Measurements from ENCODE around the gene CCDC78.
A peak's percentile ranks its signal among the peaks of the same experiment; 100 is the strongest.

Gene CCDC78

GRCh38 chr16:676913-677312 lies 49.3 kb downstream of the CCDC78 start:
- Histone ChIP-seq H3K27ac (no peak overlapping the region), H3K4me1 (peaks cover 13 to 35% (median 29%) of the 10 kb centered on the region in 10 experiments), H3K4me3 (no peak overlapping the region), H3K9me3 (replicated peaks in 1 of 11) (no peaks in the 10 kb centered on the region), H3K9ac (no peak overlapping the region), H3K4me2 (no peak overlapping the region), H4K20me1 (peaks cover 47 to 90% (median 73%) of the 10 kb centered on the region in 11 experiments; a peak in 21 of 22 replicates), H3K27me3 (peaks cover 12 to 29% (median 17%) of the 10 kb centered on the region in 11 experiments), H3K36me3 (peaks cover 31 to 38% (median 34%) of the 10 kb centered on the region in 11 experiments)
- TF ChIP-seq Cebpa-rat (IDR thresholded peaks at IDR 0.05), result no peak

GRCh38 chr16:676565-676902 lies 49.7 kb downstream of the CCDC78 start:
- Histone ChIP-seq H3K27ac (no peak overlapping the region), H3K36me3 (peaks cover 29 to 37% (median 33%) of the 10 kb centered on the region in 11 experiments), H3K9me3 (replicated peaks in 1 of 11) (no peaks in the 10 kb centered on the region), H3K9ac (no peak overlapping the region), H3K4me2 (no peak overlapping the region), H4K20me1 (peaks cover 43 to 89% (median 71%) of the 10 kb centered on the region in 11 experiments; a peak in 21 of 22 replicates), H3K4me3 (no peak overlapping the region), H3K27me3 (peaks cover 12 to 29% (median 17%) of the 10 kb centered on the region in 11 experiments), H3K4me1 (peaks cover 9 to 32% (median 25%) of the 10 kb centered on the region in 10 experiments)
- no peak for TF ChIP-seq Cebpa-rat (IDR thresholded peaks at IDR 0.05)

- TF ChIP-seq Cebpa-rat (IDR thresholded peaks at IDR 0.05), result no peak
- peaks cover 4 to 26% (median 20%) of the 10 kb centered on the region in 10 experiments for H3K4me1 ChIP-seq
- no peak overlapping the region for H3K9ac ChIP-seq
- no peak overlapping the region for H3K27ac ChIP-seq
- peaks cover 38 to 89% (median 70%) of the 10 kb centered on the region in 11 experiments; a peak in 21 of 22 replicates for H4K20me1 ChIP-seq
- peaks cover 12 to 29% (median 17%) of the 10 kb centered on the region in 11 experiments for H3K27me3 ChIP-seq
- H3K36me3 ChIP-seq, result peaks cover 32 to 38% (median 35%) of the 10 kb centered on the region in 11 experiments
- no peak overlapping the region for H3K4me3 ChIP-seq
- H3K9me3 ChIP-seq (replicated peaks in 1 of 11), result no peaks in the 10 kb centered on the region
- no peak overlapping the region for H3K4me2 ChIP-seq
Observed at GRCh38 chr16:675884-676564, 50.2 kb downstream of the CCDC78 start.

GRCh38 chr16:674968-675883 lies 51.0 kb downstream of the CCDC78 start, which contains the start of gene RHBDL1:
Gene RHBDL1 (plus strand): TSS chr16:675671. CDS start chr16:675791, 120 bp downstream.
- Histone ChIP-seq H3K9me3 (replicated peaks in 1 of 11) (no peaks in the 10 kb centered on the region), H3K27ac (no peak within 1 kb of the TSS), H3K4me2 (peak within 1 kb of the TSS in 8 of 11 experiments; percentile 15 to 48 (median 36); a peak in 14 of 22 replicates), H3K4me1 (peaks cover 0 to 27% (median 18%) of the 10 kb centered on the region in 10 experiments; a peak in 16 of 20 replicates), H3K4me3 (no peak within 1 kb of the TSS), H3K27me3 (peaks cover 12 to 29% (median 17%) of the 10 kb centered on the region in 11 experiments), H3K36me3 (peaks cover 40 to 46% (median 43%) of the 10 kb centered on the region in 11 experiments), H3K9ac (peak within 1 kb of the TSS in 2 of 11 experiments; percentile 8 to 17; a peak in 2 of 22 replicates), H4K20me1 (peaks cover 34 to 89% (median 72%) of the 10 kb centered on the region in 11 experiments; a peak in 21 of 22 replicates)
- no peak for TF ChIP-seq Cebpa-rat (IDR thresholded peaks at IDR 0.05)

- H3K9me3 ChIP-seq (replicated peaks in 1 of 11), result no peaks in the 10 kb centered on the region
- no peak for TF ChIP-seq Cebpa-rat (IDR thresholded peaks at IDR 0.05)
- H3K4me1 ChIP-seq, result peaks cover 5 to 34% (median 23%) of the 10 kb centered on the region in 10 experiments; a peak in 19 of 20 replicates
- H3K27ac ChIP-seq, result no peak overlapping the region
- H3K4me2 ChIP-seq, result peak overlapping the region in 7 of 11 experiments; percentile 21 to 48 (median 38); a peak in 9 of 22 replicates
- H3K9ac ChIP-seq, result peak overlapping the region in 2 of 11 experiments; percentile 8 to 17; a peak in 2 of 22 replicates
- peaks cover 34 to 97% (median 81%) of the 10 kb centered on the region in 11 experiments; a peak in 21 of 22 replicates for H4K20me1 ChIP-seq
- peaks cover 48 to 55% (median 51%) of the 10 kb centered on the region in 11 experiments for H3K36me3 ChIP-seq
- no peak overlapping the region for H3K4me3 ChIP-seq
- peaks cover 12 to 29% (median 17%) of the 10 kb centered on the region in 11 experiments for H3K27me3 ChIP-seq
Observed at GRCh38 chr16:674214-674881, 51.9 kb downstream of the CCDC78 start.

GRCh38 chr16:673399-673991 lies 52.7 kb downstream of the CCDC78 start:
- TF ChIP-seq Cebpa-rat (IDR thresholded peaks at IDR 0.05), result no peak
- H3K9ac ChIP-seq, result no peak overlapping the region
- no peaks in the 10 kb centered on the region for H3K9me3 ChIP-seq (replicated peaks in 1 of 11)
- H3K27me3 ChIP-seq, result peaks cover 12 to 29% (median 17%) of the 10 kb centered on the region in 11 experiments
- peaks cover 34 to 99% (median 84%) of the 10 kb centered on the region in 11 experiments; a peak in 21 of 22 replicates for H4K20me1 ChIP-seq
- no peak overlapping the region for H3K27ac ChIP-seq
- no peak overlapping the region for H3K4me2 ChIP-seq
- peaks cover 49 to 59% (median 52%) of the 10 kb centered on the region in 11 experiments for H3K36me3 ChIP-seq
- peaks cover 11 to 32% (median 23%) of the 10 kb centered on the region in 10 experiments for H3K4me1 ChIP-seq
- H3K4me3 ChIP-seq, result no peak overlapping the region

GRCh38 chr16:672851-673250 lies 53.4 kb downstream of the CCDC78 start:
- no peak for TF ChIP-seq Cebpa-rat (IDR thresholded peaks at IDR 0.05)
- peaks cover 49 to 59% (median 52%) of the 10 kb centered on the region in 11 experiments for H3K36me3 ChIP-seq
- H3K4me3 ChIP-seq, result no peak overlapping the region
- peaks cover 11 to 32% (median 22%) of the 10 kb centered on the region in 10 experiments for H3K4me1 ChIP-seq
- peaks cover 34 to 95% (median 82%) of the 10 kb centered on the region in 11 experiments; a peak in 21 of 22 replicates for H4K20me1 ChIP-seq
- H3K9ac ChIP-seq, result no peak overlapping the region
- H3K27me3 ChIP-seq, result peaks cover 12 to 29% (median 17%) of the 10 kb centered on the region in 11 experiments
- H3K9me3 ChIP-seq (replicated peaks in 1 of 11), result no peaks in the 10 kb centered on the region
- no peak overlapping the region for H3K4me2 ChIP-seq
- H3K27ac ChIP-seq, result no peak overlapping the region
